HS-5 (cell line): ENCODE data around the gene MRO.
"Not testable (repeated sequence)": the region's sequence is repeated elsewhere in the genome, so short reads cannot be mapped to it uniquely, and the experiment has no call there.

Experiments used
- DNase-seq: peaks from one replicate; pipeline ENCODE4 v3.0.0-alpha.2; 2012; ENCODE audit warnings: low read depth

MRO gene

GRCh38 chr18:50791599-50792438, 28.0 kb downstream of the MRO start:
- DNase-seq = no peak

DNA sequence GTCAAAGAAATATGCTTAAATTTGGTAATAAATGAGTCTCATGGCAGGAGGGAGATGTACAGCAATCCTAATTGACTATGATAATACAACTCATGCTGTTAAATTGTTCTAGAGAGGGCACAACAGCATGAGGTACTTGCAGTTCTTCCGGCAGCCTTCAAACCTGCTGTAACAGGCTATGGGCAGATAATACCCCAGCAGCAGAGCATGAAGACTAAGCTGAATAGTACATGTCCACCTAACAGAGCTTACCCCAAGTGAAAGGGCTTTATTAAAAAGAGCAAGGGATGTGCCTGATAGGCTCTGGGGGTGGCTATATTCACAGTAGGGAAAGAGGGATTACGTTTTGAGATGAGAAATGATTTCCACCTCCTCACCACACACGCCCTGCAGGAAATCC, 28.9 kb downstream of the MRO start:
- no peak for DNase-seq

- no peak for DNase-seq
Observed at GRCh38 chr18:50790241-50790640, 29.6 kb downstream of the MRO start.

DNA sequence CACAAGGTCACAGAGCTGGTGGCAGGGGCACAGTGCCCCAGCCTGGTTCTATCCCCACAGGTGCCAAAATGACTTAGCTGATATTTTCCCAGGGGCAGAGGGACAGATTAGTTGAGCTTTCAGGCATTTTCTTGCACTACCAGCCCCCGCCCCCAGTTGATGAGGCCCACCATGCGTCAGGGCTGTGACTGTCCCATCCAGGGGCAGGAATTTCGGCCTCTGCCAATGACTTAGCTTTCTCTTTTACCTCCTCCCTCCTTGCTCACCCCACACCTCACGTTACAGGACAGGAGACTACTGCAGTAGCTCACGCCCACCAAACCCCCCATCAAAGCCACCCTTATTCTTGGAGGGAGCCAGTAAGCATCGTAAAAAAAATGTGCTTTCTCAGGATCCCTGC, 31.5 kb downstream of the MRO start:
- DNase-seq = no peak

DNA sequence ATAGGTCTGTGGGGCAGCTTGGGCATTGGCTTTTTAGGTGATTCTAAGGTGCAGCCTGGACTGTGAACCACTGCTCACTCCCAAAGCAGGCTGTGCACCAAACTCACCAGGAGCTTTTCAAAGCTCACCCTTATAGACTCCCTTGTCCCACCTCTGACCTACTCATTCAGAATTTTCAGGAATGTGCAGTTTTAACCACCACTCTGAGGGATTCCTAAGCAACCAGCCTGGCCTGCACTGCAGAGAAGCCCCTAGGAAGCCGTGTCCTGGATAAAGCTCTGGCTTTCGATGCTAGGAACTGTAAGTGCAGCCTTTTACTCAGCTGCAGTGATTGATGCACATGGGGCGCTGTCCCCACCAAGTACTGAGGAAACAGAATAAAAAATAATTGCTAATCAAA, 33.0 kb downstream of the MRO start:
- DNase-seq = no peak

- no peak for DNase-seq
Observed at GRCh38 chr18:50783553-50783952, 36.3 kb downstream of the MRO start.

GRCh38 chr18:50779021-50779420, 40.8 kb downstream of the MRO start:
- DNase-seq = not testable (repeated sequence)

GRCh38 chr18:50776383-50776782, 43.4 kb downstream of the MRO start:
- no peak for DNase-seq

GRCh38 chr18:50775726-50776125, 44.1 kb downstream of the MRO start:
- DNase-seq = no peak

DNA sequence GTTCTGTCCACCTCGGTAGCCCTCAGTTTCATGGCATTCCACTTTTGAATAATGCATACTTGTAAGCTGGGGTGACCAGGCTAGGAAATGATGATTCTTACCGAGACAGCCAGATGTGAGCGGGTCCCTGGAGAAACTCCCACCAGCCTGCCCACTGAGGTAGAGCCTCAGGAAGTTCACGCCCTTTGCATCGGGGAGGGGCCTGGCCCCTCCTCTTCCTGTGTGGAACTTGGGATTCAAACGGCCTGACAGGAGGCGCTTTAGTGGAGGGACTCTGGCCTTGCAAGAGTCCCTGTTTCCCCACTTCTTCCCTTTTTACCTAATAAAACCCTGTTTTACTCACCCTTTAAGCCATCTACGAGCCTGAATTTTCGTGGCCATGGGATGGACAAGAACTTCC, 44.6 kb downstream of the MRO start:
- no peak for DNase-seq

- DNase-seq = no peak
Observed at GRCh38 chr18:50769463-50769862, 50.4 kb downstream of the MRO start.

- DNase-seq = no peak
Observed at GRCh38 chr18:50757358-50757757, 62.5 kb downstream of the MRO start.

DNA sequence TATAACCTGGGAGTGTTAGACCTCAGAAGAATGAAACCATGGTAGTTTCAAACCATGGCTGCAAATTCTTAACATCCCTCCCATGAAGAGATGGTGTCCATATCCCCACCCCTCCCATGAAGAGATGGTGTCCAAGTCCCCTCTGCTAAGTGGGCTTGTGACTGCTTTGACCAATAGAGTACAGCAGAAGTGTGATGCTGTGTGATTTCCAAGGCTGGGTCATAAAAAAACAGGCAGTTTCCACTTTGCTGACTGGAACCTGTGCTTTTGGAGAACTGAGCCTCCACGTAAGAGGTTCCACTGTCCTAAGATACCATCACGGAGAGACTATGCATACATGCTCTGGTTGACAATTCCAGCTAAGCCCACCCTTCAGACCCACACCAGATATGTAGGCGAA, 65.5 kb downstream of the MRO start:
- DNase-seq = no peak

DNA sequence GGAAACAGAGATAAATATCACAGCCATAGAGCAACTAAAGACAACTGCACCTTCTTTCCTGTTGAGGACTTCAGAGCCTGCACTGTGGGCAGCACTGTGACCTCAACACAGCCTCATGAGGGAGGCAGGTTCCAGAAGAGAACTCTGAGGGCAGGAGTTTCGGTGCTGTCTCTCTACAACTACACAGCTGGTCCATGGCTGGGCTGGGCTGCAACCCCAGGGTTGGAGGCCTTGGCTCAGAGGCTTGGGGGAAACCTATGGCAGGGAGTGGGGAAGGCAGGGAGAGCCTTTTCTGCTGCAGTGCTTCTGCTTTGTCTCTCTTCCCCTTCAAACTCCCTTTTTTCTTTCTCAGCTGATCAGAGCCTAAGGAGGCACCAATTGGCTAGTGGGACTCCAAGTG, 66.5 kb downstream of the MRO start:
- no peak for DNase-seq

DNA sequence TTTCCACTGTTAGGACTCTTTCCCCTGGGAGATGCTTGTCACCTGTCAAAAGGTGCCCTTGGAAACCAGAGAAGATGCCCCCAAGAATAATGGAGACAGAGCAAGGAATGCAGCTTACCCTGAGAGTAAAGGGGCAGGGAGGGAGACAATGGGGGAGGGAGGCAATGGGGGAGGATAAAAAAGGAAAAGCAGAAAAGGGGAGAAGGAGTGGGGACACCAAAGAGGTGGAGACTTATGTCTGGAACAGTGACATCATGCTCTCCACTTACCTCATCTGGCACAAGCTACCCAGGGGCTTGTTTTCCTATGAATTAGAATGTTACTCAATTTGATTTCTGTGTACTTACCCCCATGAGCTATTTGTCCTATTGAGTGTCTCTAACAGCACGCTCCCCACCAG, 67.9 kb downstream of the MRO start:
- DNase-seq = no peak

- DNase-seq = no peak
Observed at GRCh38 chr18:50751490-50751889, 68.3 kb downstream of the MRO start.

DNA sequence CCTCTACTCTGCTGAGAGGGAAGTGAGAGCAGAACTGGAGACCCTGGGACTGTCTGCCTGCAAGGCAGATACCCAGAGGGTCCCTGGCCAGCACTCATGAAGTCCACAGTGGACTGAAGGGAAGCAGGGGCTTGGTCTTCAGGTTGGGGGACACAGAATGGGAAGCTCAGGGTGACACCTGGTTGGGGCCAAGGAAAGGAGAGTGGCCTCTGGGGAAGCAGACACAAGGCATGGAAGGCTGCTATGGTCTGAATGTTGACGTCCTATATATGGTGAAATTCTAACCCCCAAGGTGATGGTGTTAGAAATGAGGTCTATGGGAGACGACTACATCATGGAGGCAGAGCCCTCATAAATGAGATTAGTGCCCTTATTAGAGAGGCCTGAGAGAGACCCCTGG, 69.3 kb downstream of the MRO start:
- DNase-seq = no peak

- no peak for DNase-seq
Observed at GRCh38 chr18:50749945-50750344, 69.9 kb downstream of the MRO start.

DNA sequence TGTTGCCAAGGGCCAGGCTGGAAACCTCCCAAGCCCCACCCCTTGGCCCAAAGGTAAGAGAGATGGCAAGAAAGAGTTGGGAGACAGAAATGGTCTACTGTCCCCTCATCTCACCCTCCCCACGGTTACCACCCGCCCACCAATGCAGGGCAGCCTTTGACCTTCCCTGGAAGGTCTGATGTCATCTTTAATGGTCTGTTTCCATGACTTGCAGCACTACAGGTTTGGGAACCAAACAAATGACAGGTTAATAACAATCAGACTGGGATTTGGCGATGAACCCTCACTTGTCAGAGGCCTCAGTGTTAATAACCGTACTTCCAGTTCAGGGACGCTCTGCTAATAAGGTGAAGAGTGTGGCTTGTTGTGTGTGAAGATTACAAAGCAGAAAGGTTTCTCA, 70.4 kb downstream of the MRO start:
- no peak for DNase-seq

DNA sequence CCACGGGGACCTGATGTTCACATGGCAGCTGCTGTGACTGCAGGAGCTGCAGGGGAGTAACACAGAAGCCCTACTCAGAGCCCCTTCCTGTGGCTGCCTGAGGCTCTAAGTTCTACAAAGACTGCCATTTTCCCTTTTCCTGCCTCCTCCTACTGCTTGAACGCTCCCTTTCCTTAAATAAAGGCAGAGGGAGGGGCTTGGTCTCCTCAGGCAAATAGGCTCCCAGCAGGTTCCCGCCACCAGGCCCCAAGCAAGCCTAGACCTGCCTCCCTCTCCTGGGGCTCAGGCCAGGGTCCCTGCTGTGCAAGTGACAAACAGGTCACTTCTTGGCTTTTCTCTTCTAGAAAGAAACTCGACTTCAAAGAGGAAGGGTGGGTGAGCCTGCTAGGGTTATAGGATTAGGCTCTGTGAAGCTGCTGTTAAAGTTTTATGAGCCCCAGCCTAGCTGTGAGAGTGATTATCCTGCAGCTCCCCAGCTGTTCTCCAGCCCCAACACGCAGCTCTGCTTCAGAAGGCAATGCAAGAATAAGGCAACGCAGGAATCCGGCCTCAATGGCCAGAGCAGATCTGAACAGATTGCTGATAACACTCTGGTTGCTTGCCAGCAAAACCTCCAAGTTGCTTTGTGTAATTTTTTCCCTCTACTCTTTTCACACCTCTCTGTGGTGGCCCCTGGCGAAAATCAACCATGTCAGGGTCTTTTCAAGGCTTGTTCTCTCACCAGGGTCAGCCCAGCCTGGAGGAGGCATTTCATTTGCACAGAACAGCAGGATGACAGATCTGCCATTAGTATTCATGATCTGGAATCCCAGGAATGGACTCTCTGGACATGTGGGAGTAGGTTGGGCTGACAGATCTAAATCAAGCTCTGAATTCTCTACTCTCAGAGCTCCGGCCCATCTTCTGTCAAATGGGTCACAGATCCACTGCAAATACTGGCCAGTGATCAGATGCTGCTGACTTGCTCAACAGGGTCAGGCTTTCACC, 71.3 kb downstream of the MRO start:
- no peak for DNase-seq

DNA sequence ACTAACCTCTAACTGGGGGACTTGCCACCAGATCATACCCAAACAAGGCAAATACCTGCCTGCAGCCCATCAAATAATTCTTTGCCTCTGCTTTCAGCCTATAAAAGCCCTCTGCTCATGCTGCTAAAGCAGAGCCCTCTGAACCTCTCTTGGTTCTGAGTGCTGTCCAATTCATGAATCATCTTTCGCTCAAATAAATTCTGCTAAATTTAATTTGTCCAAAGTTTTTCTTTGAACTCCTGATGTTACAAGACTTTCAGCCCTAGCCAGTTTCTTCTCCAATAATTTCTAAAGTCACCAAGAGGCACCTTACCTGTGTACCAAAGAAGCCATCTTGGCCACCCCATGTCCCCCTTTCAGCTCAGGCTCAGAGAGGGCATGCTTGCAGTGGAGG, 72.0 kb downstream of the MRO start:
- no peak for DNase-seq

GRCh38 chr18:50745945-50746344, 73.9 kb downstream of the MRO start:
- DNase-seq = no peak
